ENCODE data around the gene PCDH10. TPM values are rescaled to one million over a fixed set of nuclear protein-coding genes. Genes with fewer than 3 reads are reported as not detected.

The PCDH10 gene, protein sequence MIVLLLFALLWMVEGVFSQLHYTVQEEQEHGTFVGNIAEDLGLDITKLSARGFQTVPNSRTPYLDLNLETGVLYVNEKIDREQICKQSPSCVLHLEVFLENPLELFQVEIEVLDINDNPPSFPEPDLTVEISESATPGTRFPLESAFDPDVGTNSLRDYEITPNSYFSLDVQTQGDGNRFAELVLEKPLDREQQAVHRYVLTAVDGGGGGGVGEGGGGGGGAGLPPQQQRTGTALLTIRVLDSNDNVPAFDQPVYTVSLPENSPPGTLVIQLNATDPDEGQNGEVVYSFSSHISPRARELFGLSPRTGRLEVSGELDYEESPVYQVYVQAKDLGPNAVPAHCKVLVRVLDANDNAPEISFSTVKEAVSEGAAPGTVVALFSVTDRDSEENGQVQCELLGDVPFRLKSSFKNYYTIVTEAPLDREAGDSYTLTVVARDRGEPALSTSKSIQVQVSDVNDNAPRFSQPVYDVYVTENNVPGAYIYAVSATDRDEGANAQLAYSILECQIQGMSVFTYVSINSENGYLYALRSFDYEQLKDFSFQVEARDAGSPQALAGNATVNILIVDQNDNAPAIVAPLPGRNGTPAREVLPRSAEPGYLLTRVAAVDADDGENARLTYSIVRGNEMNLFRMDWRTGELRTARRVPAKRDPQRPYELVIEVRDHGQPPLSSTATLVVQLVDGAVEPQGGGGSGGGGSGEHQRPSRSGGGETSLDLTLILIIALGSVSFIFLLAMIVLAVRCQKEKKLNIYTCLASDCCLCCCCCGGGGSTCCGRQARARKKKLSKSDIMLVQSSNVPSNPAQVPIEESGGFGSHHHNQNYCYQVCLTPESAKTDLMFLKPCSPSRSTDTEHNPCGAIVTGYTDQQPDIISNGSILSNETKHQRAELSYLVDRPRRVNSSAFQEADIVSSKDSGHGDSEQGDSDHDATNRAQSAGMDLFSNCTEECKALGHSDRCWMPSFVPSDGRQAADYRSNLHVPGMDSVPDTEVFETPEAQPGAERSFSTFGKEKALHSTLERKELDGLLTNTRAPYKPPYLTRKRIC
- not detected in 2 replicates for total RNA-seq (2014; rRNA removed; shearing (Covaris generic))

DNA sequence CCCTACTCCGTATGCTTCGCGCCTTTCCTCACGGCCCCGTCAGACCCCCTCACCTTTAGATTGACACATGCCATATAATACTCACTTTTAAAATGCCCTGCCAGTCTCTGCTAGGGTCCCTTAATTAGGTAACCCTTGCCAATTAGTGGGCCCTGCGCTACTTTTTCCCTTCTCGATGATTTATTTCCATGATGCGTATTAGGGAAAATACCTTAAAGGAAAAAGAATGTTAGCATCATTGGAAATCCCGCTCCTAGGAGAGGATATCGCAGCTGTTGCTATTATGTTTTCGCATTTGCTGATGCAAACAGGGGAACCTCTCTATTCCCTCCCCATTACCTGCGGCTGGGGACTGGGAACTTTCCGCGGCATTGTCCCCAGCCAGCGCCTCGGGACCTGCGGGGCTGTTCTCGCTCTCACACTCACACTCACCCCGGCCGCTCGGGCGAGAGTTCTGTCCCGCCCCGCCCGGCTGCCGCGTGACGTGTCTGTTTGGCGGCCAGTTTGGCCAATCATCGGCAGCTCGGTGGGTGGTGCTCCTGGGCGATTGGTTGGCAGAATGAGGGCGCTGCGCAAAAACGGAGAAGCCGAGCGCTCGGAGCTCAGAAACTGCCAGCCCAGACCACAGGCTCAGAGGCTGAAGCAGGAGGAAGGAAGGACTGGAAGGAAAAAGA lies at the start of gene PCDH10:
TSS of gene PCDH10 (plus strand) at position 605 of the 674 bp plus-strand sequence. CDS start 847 bp downstream, outside the sequence.
- H3K4me1 ChIP-seq (replicated peaks): no peaks in the 10 kb centered on the region
- no peak within 1 kb of the TSS for H3K27ac ChIP-seq
- H3K27me3 ChIP-seq (replicated peaks): peaks cover 26% of the 10 kb centered on the region
- peak within 1 kb of the TSS; percentile 4; the same call in 1 of the 2 replicates for H3K4me3 ChIP-seq
- no peaks in the 10 kb centered on the region for H3K36me3 ChIP-seq
- peak; percentile 34 to 54 for DNase-seq (ENCODE audit: low read depth in 1 of 2, low spot score in 2 of 2)
- no peaks in the 10 kb centered on the region for H3K9me3 ChIP-seq (replicated peaks)

DNA sequence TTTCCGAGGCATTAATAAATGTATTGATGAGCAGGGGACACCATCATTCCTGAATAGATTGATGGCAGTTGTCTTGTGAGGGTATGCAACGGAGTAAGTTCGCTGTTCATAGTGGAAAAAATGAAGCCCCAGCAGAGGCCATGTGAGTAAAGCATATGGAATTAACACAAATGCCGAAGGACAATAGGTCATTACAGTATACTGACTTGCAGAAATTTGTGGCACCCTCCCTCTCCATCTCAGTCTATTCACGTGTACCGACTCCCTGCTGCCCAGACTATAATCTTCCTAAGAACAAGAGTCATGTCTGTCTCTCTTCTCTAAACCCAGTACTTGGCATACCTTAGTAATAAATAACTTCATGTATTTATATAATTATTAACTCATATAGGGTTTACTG lies 47.1 kb upstream of the PCDH10 start:
- H3K9me3 ChIP-seq (replicated peaks): no peaks in the 10 kb centered on the region

DNA sequence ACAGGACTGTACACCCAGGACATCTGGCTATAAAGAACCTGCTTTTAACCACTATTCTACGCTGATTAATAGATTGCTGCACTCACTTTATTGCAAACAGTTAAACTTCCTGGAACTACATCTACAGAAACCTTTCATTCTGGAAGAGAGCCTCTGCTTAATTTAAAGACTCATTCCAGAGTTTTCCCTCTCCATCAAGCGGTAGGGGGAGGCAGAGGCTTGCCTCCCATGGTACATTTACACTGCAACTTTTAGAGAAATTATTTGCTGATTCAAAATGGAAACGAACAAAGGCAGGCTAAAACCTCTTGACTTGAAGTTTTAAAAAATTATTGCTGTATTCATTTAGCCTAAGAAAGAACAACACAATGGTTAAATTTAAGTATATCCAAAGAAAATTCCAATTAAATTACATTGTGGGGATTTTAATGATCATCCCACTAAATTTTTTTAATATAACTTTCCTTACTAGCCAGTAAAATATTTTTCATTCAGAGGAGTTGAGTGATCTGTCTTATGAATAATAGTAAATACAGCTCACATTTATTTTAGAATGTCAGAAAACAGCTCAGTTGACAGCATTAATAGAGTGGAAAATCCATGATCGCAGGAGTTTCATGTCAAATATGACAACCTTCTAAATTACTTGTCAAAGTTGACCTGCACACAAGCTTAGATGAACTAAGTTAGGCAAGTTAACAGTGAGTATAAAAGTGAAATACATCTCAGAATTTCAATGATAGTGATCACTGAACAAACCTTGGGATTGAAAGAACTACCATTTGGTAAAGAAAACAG lies 46.3 kb upstream of the PCDH10 start:
- no peaks in the 10 kb centered on the region for H3K27me3 ChIP-seq (replicated peaks)

More for the DNA sequence above, 47.1 kb upstream of the PCDH10 start:
- no peaks in the 10 kb centered on the region for H3K36me3 ChIP-seq
- no peak for DNase-seq (ENCODE audit: low read depth in 1 of 2, low spot score in 2 of 2)
- no peak overlapping the region for H3K27ac ChIP-seq
- no peak overlapping the region for H3K4me3 ChIP-seq
- H3K4me1 ChIP-seq (replicated peaks): no peaks in the 10 kb centered on the region
- no peaks in the 10 kb centered on the region for H3K27me3 ChIP-seq (replicated peaks)

DNA sequence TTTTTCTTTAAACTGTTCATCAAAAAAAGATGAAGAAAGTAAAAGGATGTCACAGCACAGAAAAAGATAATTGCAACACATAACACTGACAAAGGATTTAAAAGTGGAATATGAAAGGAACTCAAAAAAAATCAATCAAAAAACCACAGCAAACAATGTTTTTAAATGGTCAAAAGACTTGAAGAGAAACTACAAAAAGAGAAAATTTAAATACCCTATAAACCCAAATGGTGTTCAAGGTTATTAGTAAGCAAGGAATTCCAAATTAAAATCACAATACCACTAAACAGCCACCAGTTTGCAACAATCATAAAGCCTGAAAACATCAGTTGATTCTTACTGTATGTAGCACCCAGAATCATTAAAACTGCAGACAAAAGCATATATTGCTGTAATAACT lies 36.5 kb upstream of the PCDH10 start:
- Histone ChIP-seq H3K36me3 (no peaks in the 10 kb centered on the region), H3K27me3 (replicated peaks) (no peaks in the 10 kb centered on the region), H3K4me3 (no peak overlapping the region), H3K4me1 (replicated peaks) (no peaks in the 10 kb centered on the region), H3K9me3 (replicated peaks) (no peaks in the 10 kb centered on the region), H3K27ac (no peak overlapping the region)
- DNase-seq (ENCODE audit: low read depth in 1 of 2, low spot score in 2 of 2): no peak

More for the DNA sequence above, 46.3 kb upstream of the PCDH10 start:
- no peaks in the 10 kb centered on the region for H3K36me3 ChIP-seq
- DNase-seq (ENCODE audit: low read depth in 1 of 2, low spot score in 2 of 2): no peak
- H3K27ac ChIP-seq: no peak overlapping the region
- H3K4me3 ChIP-seq: no peak overlapping the region
- H3K4me1 ChIP-seq (replicated peaks): no peaks in the 10 kb centered on the region
- H3K9me3 ChIP-seq (replicated peaks): no peaks in the 10 kb centered on the region

DNA sequence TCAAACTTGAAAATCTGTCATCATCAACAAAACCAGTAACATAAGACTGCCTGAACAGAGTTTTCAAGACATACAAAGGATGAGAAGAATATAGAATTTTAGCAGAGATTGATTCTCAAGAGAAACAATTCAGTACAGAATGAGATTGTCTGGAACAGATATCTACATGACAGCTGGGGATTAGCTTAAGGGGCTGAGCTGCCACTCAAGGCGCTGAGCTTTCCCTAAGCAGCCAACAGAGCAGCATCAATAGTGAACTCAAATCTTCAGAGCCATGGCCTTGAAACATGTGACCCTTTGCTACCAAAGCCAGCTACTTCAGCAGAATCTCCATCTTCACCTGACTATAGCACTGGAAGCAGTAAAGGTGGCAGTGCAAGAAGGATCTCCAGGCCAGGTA lies 24.3 kb upstream of the PCDH10 start:
- Histone ChIP-seq H3K4me1 (replicated peaks) (no peaks in the 10 kb centered on the region), H3K4me3 (no peak overlapping the region), H3K27ac (no peak overlapping the region), H3K27me3 (replicated peaks) (no peaks in the 10 kb centered on the region), H3K36me3 (no peaks in the 10 kb centered on the region), H3K9me3 (replicated peaks) (no peaks in the 10 kb centered on the region; the same call in 1 of the 2 replicates)
- DNase-seq (ENCODE audit: low read depth in 1 of 2, low spot score in 2 of 2): no peak

DNA sequence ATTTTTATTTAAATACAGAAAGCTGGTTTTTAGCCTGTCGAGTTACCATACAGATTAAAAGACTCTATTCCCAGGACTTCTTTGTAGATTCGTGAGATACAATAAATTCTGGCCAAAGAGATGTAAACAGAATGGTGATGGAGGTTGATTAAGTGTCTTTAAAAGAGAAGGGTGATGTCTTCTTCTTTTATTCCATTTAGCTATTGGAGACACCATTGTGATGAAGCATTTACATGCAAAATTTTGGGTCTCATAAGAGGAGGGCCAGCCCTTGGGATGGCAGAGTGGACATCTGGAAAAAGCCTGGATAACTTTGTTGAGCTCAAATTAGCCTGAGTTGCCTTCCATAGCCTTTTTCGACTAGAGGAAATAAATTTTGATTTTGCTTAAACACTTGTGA lies 21.6 kb upstream of the PCDH10 start:
- DNase-seq (ENCODE audit: low read depth in 1 of 2, low spot score in 2 of 2): no peak
- Histone ChIP-seq H3K27ac (no peak overlapping the region), H3K4me1 (replicated peaks) (no peaks in the 10 kb centered on the region), H3K4me3 (no peak overlapping the region), H3K9me3 (replicated peaks) (no peaks in the 10 kb centered on the region; the same call in 1 of the 2 replicates), H3K36me3 (no peaks in the 10 kb centered on the region), H3K27me3 (replicated peaks) (no peaks in the 10 kb centered on the region)

DNA sequence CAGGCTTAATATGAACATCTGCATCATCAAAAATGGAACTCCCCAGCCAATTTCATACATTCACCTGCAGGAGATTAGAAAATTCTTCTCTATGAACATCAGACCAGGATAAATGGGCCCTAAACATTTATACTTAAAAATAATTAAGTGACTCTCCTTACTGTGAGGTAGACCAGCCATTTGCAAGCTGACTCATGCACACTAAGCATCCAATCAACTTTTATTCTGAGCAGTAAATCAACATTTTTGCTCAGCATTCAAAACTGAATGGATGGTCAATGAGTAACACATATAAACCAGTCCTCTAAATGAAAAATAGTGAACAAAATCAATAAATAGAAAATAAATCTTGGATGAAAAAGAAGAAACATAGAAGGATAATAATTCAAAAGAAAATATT lies 19.9 kb upstream of the PCDH10 start:
- no peaks in the 10 kb centered on the region; the same call in 1 of the 2 replicates for H3K9me3 ChIP-seq (replicated peaks)
- no peak overlapping the region for H3K27ac ChIP-seq
- H3K4me1 ChIP-seq (replicated peaks): no peaks in the 10 kb centered on the region
- H3K4me3 ChIP-seq: no peak overlapping the region
- H3K36me3 ChIP-seq: no peaks in the 10 kb centered on the region
- no peak for DNase-seq (ENCODE audit: low read depth in 1 of 2, low spot score in 2 of 2)
- H3K27me3 ChIP-seq (replicated peaks): no peaks in the 10 kb centered on the region

DNA sequence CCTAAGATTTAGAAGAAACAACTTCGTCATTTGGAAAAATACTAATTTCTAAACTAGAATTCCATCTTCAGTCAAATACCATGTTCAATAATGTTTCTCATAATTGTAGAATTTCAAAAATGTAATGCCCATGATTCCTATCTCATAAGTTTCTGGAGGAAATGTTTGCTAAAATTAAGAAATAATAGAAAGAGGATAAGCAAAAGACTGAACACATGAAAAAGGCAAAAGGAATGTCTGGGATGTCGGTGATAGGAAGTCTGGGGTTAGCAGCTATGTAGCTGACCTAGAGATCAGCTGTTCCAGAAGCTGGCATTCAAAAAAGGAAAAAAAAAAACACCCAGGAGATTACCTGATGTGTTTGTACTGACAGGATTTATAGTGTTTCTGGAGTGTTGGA lies 18.9 kb upstream of the PCDH10 start:
- no peaks in the 10 kb centered on the region for H3K27me3 ChIP-seq (replicated peaks)
- H3K9me3 ChIP-seq (replicated peaks): no peaks in the 10 kb centered on the region; the same call in 1 of the 2 replicates
- no peak for DNase-seq (ENCODE audit: low read depth in 1 of 2, low spot score in 2 of 2)
- no peak overlapping the region for H3K27ac ChIP-seq
- no peak overlapping the region for H3K4me3 ChIP-seq
- H3K4me1 ChIP-seq (replicated peaks): no peaks in the 10 kb centered on the region
- H3K36me3 ChIP-seq: no peaks in the 10 kb centered on the region

DNA sequence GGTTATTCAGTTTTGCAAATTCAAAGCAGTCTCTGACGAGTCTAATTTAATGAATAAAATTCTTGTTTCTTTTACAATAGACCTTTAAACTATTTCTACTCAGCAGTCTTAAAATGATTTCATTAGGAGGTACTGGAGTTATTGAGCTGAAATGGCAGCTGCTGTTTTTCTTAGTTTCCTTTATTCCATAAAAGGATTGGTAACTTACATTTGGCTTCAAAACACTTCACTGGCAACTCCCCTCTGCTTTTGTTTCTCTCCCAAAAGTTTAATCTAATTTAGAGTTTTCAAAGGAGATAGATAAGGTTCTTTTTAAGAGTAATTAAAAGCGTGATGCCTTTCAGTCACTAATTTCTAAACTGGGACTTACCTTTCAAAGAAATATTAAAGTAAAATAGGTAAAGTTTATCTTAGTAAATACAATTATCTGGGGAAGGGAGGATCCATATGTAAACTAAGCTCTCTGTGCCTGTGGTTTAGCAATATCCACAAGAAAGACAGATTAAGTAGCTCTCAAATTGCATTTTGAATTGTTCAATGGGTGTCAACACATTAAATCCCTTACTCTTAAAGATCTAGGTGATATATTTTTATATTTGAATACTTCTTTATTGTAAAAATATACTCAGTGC lies 17.1 kb upstream of the PCDH10 start:
- no peaks in the 10 kb centered on the region for H3K27me3 ChIP-seq (replicated peaks)
- no peak for DNase-seq (ENCODE audit: low read depth in 1 of 2, low spot score in 2 of 2)
- H3K27ac ChIP-seq: no peak overlapping the region
- no peaks in the 10 kb centered on the region; the same call in 1 of the 2 replicates for H3K9me3 ChIP-seq (replicated peaks)
- no peaks in the 10 kb centered on the region for H3K36me3 ChIP-seq
- no peaks in the 10 kb centered on the region for H3K4me1 ChIP-seq (replicated peaks)
- no peak overlapping the region for H3K4me3 ChIP-seq

DNA sequence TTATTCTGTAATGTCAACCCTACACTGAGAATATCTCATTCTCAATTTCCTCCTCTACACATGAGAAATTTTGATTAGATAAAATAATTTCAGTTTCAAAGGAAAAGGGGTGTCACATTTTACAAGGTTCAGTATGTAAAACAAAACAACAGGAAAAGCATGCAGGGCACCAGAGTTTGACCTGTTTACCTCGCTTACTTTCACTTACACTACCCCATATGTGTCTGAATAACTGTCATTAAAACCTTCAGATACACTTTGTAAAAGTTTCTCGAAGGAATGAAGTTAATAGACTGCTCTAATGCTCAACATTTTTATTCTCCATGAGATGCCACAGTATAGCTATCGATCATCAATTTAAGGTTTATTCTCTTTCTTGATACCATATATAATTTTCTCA lies 12.3 kb upstream of the PCDH10 start:
- DNase-seq (ENCODE audit: low read depth in 1 of 2, low spot score in 2 of 2): no peak
- H3K4me3 ChIP-seq: no peak overlapping the region
- H3K4me1 ChIP-seq (replicated peaks): no peaks in the 10 kb centered on the region
- H3K27me3 ChIP-seq (replicated peaks): no peaks in the 10 kb centered on the region
- H3K36me3 ChIP-seq: no peaks in the 10 kb centered on the region
- no peaks in the 10 kb centered on the region for H3K9me3 ChIP-seq (replicated peaks)
- H3K27ac ChIP-seq: no peak overlapping the region

DNA sequence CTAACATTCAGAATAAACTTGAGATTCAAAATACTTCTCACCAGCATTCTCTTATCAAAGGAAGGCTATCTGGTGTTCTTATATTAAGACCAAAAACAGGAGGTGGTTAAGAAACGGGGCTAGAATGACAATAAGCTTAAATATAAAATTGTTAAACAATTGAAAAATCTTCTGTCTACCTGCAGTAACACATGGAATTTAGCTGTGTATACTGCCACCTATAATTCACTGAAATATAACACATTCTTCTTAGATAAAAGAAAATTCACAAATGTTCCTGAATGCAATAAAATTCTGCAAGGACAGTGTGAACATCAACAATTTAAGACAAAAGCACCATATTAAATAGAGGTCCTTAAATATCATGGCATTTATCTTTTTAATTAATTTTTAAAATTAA lies 11.5 kb upstream of the PCDH10 start:
- no peak overlapping the region for H3K4me3 ChIP-seq
- no peaks in the 10 kb centered on the region for H3K36me3 ChIP-seq
- H3K27ac ChIP-seq: no peak overlapping the region
- H3K27me3 ChIP-seq (replicated peaks): no peaks in the 10 kb centered on the region
- no peaks in the 10 kb centered on the region for H3K9me3 ChIP-seq (replicated peaks)
- no peak for DNase-seq (ENCODE audit: low read depth in 1 of 2, low spot score in 2 of 2)
- no peaks in the 10 kb centered on the region for H3K4me1 ChIP-seq (replicated peaks)

DNA sequence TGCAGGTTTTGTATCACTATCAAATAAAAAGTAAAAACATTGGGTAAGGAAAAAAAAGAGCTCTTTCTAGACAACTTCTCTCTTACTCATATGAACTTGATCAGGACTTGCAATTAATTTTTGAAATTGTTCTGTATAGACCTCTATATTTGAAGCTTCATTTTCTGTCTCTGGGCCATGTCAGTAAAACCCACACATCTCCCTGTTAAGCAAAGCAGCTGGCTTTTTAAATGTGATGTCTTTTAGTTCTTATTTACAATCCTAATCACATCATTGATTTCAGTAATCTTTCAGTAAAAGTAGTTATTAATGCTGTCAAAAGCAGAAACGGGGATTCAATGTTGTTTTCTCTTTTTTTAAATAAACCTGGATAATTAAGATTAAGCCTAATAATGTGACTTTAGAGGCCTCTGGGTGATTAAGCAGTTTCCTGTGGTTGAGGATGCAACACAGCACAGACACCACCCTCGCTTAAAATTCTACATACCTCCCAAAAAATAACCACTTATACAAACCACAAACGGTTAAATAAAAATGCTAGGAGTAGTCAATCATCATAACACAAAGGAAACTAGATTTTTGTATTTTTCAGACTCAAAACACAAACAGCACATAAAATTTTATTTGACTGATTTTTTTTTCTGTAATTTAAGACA lies 5.2 kb upstream of the PCDH10 start:
- Histone ChIP-seq H3K36me3 (no peaks in the 10 kb centered on the region), H3K27ac (no peak overlapping the region), H3K4me1 (replicated peaks) (no peaks in the 10 kb centered on the region)

More for the DNA sequence above, 5.2 kb upstream of the PCDH10 start:
- DNase-seq (ENCODE audit: low read depth in 1 of 2, low spot score in 2 of 2): no peak
- Histone ChIP-seq H3K27me3 (replicated peaks) (peaks cover 15% of the 10 kb centered on the region), H3K4me3 (no peak overlapping the region), H3K9me3 (replicated peaks) (no peaks in the 10 kb centered on the region)

All from SJSA1 (cell line).